Forelimb muscle (tissue), 1 donor: ENCODE data around the gene LMAN1. TPM values are rescaled to one million over a fixed set of nuclear protein-coding genes. Genes with fewer than 3 reads are reported as not detected.

Experiments
- DNase-seq: peaks from one replicate; pipeline ENCODE4 v3.0.0-alpha.2; 2013; ENCODE audit warnings: low read depth
- polyA plus RNA-seq: library from polyadenylated mRNA; unstranded; fragments of 120-200 nt; gene quantifications from one replicate; pipeline ENCODE4 v1.2.1, GENCODE V29; 2013; ENCODE audit not compliant: insufficient read length

Gene LMAN1, protein sequence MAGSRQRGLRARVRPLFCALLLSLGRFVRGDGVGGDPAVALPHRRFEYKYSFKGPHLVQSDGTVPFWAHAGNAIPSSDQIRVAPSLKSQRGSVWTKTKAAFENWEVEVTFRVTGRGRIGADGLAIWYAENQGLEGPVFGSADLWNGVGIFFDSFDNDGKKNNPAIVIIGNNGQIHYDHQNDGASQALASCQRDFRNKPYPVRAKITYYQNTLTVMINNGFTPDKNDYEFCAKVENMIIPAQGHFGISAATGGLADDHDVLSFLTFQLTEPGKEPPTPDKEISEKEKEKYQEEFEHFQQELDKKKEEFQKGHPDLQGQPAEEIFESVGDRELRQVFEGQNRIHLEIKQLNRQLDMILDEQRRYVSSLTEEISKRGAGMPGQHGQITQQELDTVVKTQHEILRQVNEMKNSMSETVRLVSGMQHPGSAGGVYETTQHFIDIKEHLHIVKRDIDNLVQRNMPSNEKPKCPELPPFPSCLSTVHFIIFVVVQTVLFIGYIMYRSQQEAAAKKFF
- 59.7 TPM for polyA plus RNA-seq

GRCh38 chr18:59358712-59359575 lies at the start of gene LMAN1:
LMAN1 (minus strand) TSS chr18:59359265; CDS start chr18:59359244, 21 bp downstream.
- DNase-seq = peak; percentile 75

GRCh38 chr18:59402432-59403090 lies 43.5 kb upstream of the LMAN1 start:
- no peak for DNase-seq

- DNase-seq = no peak
Observed at GRCh38 chr18:59400407-59400806, 41.3 kb upstream of the LMAN1 start.

DNA sequence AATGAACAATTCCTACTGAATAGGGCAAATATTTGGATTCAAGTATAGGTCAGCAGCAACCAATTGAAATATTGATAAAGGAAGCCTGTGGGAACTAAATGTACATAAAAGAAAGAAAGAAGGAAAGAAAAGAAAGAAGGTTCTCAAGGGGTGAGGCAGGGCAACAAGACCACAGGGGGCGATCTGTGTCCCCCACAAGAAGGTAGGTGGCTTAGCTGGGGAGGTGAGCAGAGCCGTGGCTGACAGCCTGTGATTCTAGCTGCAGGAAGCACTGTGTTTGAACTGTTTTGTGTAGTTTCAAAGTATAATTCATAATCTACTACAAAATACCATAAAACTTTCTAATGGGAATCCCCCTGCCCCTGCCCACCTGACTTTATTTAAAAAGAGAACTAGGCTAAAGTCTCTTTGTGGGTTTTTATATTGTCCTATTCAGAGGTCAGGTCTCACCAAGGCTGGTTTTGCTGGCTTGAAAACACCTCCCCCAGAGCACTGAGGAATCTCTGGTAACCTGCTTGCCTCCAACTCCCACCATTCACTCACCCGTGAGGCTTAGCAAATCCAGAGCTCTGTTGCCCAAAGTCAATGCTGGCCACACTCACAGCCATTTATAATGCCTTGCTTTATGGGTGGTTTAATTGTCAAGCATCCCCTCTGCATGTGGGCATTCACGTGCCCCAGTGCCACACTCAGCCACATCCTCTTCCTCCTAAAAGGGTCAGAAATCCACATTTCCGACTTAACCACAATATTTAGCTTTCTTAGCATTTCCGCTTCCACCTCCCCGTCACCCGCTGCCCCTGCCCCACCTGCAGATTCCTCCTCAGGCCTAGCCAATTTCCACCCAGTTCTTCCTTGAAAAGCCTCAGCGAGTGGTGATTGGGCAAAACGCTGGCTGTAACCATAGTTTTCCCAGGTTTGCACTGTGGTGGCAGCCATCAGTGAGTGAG lies 36.4 kb upstream of the LMAN1 start:
- DNase-seq = no peak

- no peak for DNase-seq
Observed at GRCh38 chr18:59393381-59393780, 34.3 kb upstream of the LMAN1 start.

GRCh38 chr18:59388817-59389216 lies 29.8 kb upstream of the LMAN1 start:
- DNase-seq = no peak

DNA sequence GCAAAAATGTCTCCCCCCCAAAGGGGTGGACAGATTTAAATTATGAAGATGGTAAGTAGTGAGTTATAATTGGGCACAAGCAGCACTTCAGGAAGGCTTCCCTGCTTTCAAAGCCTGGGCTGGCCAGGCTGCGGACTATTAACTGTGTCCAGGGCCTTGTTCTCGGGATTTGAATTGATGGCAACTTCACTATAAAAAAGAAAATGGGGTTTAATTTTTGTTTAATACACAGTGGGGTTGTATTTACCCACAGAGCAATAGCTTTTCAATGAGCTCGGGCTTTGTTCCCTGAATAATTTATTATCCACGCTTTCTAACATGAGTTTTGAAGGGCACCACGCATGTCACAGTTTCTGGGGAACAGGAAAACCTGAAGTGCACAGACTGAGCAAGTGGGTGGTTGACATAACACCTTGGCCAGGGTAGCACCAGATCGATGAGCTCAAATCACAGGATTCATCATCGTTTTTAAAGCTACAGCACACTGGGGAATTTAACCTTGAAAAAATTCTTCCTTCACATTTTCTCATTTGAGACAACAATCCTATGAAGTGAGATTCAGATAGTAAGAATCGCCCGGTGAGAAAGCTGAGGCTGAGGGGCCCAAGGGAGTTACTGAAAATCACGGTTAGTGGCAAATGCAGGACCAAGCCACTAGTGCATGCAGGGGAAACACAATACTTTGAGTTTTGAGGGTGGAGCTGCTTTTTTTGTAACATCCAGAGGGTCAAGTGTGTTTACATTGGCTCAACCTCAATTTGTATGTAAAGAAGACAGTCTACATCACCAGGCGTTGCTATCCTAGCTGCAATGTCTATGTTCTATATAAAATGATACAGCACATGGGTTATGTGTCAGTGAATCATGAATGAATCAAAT lies 28.9 kb upstream of the LMAN1 start:
- DNase-seq = no peak

- DNase-seq = no peak
Observed at GRCh38 chr18:59386909-59387686, 28.0 kb upstream of the LMAN1 start.

DNA sequence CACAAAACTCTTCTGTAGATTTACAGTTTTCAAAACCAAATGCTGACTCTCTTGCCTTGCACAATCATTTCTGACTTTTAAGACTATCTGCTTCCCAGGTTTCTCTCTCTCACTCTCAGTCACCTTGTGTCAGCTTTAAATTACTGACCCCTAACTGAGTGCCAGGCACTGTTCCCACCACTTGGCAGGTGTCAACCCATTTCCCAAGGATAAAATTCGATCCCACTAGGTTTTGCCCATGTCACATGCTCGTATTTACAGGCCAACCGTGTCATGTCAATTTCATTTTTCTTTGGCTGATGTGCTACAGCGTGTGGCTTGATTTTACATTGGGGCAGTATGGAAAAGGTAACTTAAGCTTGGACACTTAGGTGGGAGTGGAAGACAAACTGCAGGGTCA lies 26.1 kb upstream of the LMAN1 start:
- no peak for DNase-seq

DNA sequence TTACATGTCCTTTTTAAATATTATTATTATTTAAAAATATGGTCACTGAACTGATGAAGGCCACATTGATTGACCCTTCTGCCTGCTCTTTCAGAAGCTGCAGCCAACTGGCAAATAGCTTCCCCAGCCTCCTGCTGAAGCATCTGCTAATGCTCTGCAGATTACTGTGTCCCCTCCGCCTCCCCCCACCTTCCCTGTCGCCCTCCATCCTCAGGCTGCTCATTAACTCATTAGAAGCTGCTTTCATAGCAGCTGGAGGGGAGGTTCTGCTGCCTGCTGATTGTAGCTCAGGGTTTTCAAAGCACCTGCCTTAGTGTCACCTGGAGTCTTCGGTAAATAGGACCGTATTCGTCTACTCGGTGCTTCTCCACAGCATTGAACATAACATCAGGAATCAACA lies 24.8 kb upstream of the LMAN1 start:
- no peak for DNase-seq

DNA sequence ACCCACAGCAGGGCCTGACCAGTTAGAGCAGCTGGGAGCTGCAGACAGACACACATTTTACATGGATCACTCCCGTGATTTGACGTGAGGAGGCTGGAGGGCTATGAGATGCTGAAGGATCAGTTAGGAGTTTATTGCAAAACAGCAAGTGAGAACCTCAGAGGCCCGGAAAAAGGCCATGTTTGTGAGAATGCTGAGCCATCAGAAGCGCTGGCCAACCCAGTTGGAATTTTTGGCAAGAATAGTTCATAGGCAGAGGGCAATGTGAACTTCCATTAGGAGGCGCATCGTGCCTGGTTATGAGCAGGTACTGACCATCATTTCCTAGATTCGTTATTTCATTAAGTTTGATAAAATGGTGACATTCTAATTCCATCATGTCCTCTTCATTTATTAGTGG lies 23.3 kb upstream of the LMAN1 start:
- DNase-seq = no peak

- no peak for DNase-seq
Observed at GRCh38 chr18:59381949-59382348, 22.9 kb upstream of the LMAN1 start.

DNA sequence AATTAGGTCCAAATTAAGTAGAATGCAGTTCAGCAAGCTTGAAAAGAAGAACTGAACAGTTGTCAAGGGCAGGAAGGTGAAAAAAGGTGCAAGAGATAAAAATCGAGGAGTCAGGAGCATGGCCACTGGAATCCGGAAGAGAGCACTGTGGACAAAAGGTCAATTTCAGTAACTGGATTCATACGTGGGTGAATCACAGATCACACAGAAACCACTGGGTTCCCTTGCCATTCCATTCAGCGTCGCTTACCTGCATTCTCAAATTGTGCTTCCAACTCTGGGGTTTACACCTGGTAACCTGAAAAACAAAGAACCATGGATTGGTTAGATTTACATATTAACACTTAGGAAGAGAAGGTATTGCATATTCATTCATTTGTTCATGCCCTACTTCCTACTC lies 21.6 kb upstream of the LMAN1 start:
- DNase-seq = no peak

GRCh38 chr18:59379772-59380522 lies 20.9 kb upstream of the LMAN1 start:
- DNase-seq = no peak

GRCh38 chr18:59377613-59378337 lies 18.7 kb upstream of the LMAN1 start:
- no peak for DNase-seq

GRCh38 chr18:59376351-59376935 lies 17.4 kb upstream of the LMAN1 start:
- no peak for DNase-seq

DNA sequence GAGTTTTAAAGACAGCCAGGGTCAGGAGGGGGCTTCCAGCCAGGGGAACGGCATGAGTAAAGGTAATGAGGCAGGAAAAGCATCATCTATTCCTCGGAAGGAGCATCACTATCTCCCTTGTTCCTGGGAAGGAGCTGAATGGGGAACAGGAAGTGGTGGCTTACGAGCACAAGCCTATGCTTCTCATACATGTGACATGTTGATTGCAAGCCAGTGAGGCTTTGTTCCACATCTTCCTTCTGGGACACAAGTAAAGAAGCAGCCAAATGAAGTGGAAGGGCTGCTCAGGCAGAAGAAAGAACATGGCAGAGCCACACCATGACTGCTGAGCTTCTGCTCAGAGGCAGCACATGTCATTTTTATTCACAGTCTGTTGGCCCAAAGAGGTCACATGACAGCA lies 15.1 kb upstream of the LMAN1 start:
- no peak for DNase-seq
